OCI-LY7 (cell line): ENCODE data around the gene NFAM1.

ENCODE experiments used
- EZH2phosphoT487 ChIP-seq: fragments of 200-600 bp; sonication (generic); IDR thresholded peaks from 2 replicates; pipeline ENCODE4 v1.6.1; 2018; ENCODE audit warnings: low read depth, borderline replicate concordance, mild to moderate bottlenecking, mixed run types, antibody characterized with exemption, low read length, moderate library complexity, mixed read lengths
- TF ChIP-seq, protein P1 (sequence below): fragments of 200-600 bp; sonication (generic); conservative IDR thresholded peaks from 2 replicates; pipeline ENCODE4 v1.5.1; 2014; ENCODE audit warnings: mild to moderate bottlenecking, antibody characterized with exemption, low read length, moderate library complexity, mixed read lengths

DNA sequence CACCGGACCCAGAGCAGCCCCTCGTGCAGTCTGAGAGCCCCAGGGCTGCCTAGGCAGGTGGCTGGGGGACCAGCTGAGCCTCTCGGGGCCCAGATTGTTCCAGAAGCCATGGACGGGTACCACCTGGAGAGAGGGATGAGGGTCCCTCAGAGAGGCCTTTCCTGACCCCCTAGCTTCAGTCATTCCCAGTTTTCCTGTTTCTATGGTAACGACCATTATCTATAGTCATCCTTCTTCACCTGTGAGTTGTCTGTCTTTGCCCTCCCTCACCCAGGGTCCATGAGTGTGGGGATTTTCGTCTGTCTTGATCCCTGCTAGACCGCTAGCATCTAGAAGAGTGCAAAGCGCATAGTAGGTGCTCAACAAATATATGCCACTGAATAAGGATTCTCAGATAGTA lies 85.5 kb downstream of the NFAM1 start:
- no peak for TF ChIP-seq EZH2phosphoT487
- TF ChIP-seq, protein P1, sequence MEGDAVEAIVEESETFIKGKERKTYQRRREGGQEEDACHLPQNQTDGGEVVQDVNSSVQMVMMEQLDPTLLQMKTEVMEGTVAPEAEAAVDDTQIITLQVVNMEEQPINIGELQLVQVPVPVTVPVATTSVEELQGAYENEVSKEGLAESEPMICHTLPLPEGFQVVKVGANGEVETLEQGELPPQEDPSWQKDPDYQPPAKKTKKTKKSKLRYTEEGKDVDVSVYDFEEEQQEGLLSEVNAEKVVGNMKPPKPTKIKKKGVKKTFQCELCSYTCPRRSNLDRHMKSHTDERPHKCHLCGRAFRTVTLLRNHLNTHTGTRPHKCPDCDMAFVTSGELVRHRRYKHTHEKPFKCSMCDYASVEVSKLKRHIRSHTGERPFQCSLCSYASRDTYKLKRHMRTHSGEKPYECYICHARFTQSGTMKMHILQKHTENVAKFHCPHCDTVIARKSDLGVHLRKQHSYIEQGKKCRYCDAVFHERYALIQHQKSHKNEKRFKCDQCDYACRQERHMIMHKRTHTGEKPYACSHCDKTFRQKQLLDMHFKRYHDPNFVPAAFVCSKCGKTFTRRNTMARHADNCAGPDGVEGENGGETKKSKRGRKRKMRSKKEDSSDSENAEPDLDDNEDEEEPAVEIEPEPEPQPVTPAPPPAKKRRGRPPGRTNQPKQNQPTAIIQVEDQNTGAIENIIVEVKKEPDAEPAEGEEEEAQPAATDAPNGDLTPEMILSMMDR = no peak
